Common myeloid progenitor, CD34-positive (primary cell): ENCODE measurements around the gene C1orf21.

Source experiments
- CTCF ChIA-PET: fragments of 350-600 bp; sonication (Branson Sonifier 250); formaldehyde crosslinking; loops from one replicate; lab custom pipeline; 2021; ENCODE audit warnings: antibody characterized with exemption; lab: Charles Lee
- POLR2A ChIA-PET: fragments of 350-600 bp; sonication (Branson Sonifier 250); formaldehyde crosslinking; loops from one replicate; lab custom pipeline; 2021; ENCODE audit warnings: antibody characterized with exemption; lab: Charles Lee
- DNase-seq, 3 donors: peaks; one replicate each; pipeline versions ENCODE4 v3.0.0 to v3.0.0-alpha.2; 2013
- H3K27ac ChIP-seq, 2 experiments: 1 replicate in 1 of 2; 2 replicates in 1 of 2; pipeline ENCODE4 v1.7.0; 2013; ENCODE audit warnings: inconsistent platforms in 2 of 2, low read length in 2 of 2, mild to moderate bottlenecking in 2 of 2, low read depth in 1 of 2, moderate library complexity in 1 of 2; ENCODE audit not compliant: severe bottlenecking in 2 of 2, insufficient read depth in 1 of 2, poor library complexity in 1 of 2
- H3K27me3 ChIP-seq, 5 experiments: replicated peaks in 2 of 5; 1 replicate in 3 of 5; 2 replicates in 2 of 5; pipeline versions ENCODE4 v1.6.1 to v1.7.0; 2013; ENCODE audit warnings: low read length in 4 of 5, mild to moderate bottlenecking in 2 of 5, moderate library complexity in 2 of 5, inconsistent platforms in 1 of 5; ENCODE audit not compliant: insufficient read depth in 5 of 5, control insufficient read depth in 4 of 5
- H3K36me3 ChIP-seq, 4 experiments: 1 replicate in 2 of 4; 2 replicates in 2 of 4; pipeline versions ENCODE4 v1.6.1 to v1.7.0; 2013; ENCODE audit warnings: low read length in 3 of 4, control low read depth in 1 of 4, mild to moderate bottlenecking in 1 of 4; ENCODE audit not compliant: control insufficient read depth in 4 of 4, insufficient read depth in 4 of 4
- H3K4me1 ChIP-seq, 4 experiments: 1 replicate in 3 of 4; 2 replicates in 1 of 4; pipeline versions ENCODE4 v1.6.1 to v1.7.1; 2013; ENCODE audit warnings: low read length in 3 of 4, mild to moderate bottlenecking in 3 of 4, control low read depth in 1 of 4, inconsistent platforms in 1 of 4, moderate library complexity in 1 of 4; ENCODE audit not compliant: control insufficient read depth in 4 of 4, insufficient read depth in 4 of 4; ENCODE audit errors: control extremely low read depth in 1 of 4
- H3K4me3 ChIP-seq, 7 experiments: 1 replicate in 4 of 7; 2 replicates in 3 of 7; pipeline versions ENCODE4 v1.5.1 to v1.7.0; 2013; ENCODE audit warnings: mild to moderate bottlenecking in 7 of 7, low read length in 6 of 7, moderate library complexity in 6 of 7, inconsistent platforms in 2 of 7, low read depth in 2 of 7, control low read depth in 1 of 7; ENCODE audit not compliant: insufficient read depth in 4 of 7, control insufficient read depth in 1 of 7; ENCODE audit errors: extremely low read depth in 1 of 7
- H3K9me3 ChIP-seq, 5 experiments: 1 replicate in 4 of 5; 2 replicates in 1 of 5; pipeline versions ENCODE4 v1.6.1 to v1.7.1; 2013; ENCODE audit warnings: low read length in 4 of 5, mild to moderate bottlenecking in 2 of 5, inconsistent platforms in 1 of 5, low read depth in 1 of 5, moderate library complexity in 1 of 5; ENCODE audit not compliant: control insufficient read depth in 4 of 5, insufficient read depth in 2 of 5; ENCODE audit errors: control extremely low read depth in 1 of 5
- WGBS: methylation state at CpG from one replicate; pipeline ENCODE4 v1.1.5; 2013; ENCODE audit not compliant: insufficient coverage; 5-methylcytosine and 5-hydroxymethylcytosine counted together

C1orf21 gene

GRCh38 chr1:184574588-184574987 lies 187.8 kb downstream of the C1orf21 start:
- no peaks in the 10 kb centered on the region for H3K4me1 ChIP-seq
- H3K4me3 ChIP-seq: no peak overlapping the region
- 97% methylated on average over 4 of the region's 8 CpGs for WGBS
- H3K9me3 ChIP-seq: peaks cover 0 to under 1% (median 0%) of the 10 kb centered on the region in 5 experiments
- H3K36me3 ChIP-seq: peaks cover 0 to 4% (median 0%) of the 10 kb centered on the region in 4 experiments
- ChIA-PET POLR2A (no interaction called here), CTCF (interaction anchor here (1.3 kb wide), 1 partner anchor 12 kb away, joined by 4 read pairs; no protein-coding TSS in a partner anchor)
- no peak overlapping the region for H3K27ac ChIP-seq
- no peaks in the 10 kb centered on the region for H3K27me3 ChIP-seq
- DNase-seq: no peak

GRCh38 chr1:184576822-184577221 lies 190.0 kb downstream of the C1orf21 start:
- H3K4me3 ChIP-seq: no peak overlapping the region
- no peak for DNase-seq
- peaks cover 0 to 9% (median 5%) of the 10 kb centered on the region in 5 experiments for H3K9me3 ChIP-seq
- peaks cover 0 to 4% (median 0%) of the 10 kb centered on the region in 4 experiments for H3K36me3 ChIP-seq
- POLR2A ChIA-PET: no interaction called here
- H3K4me1 ChIP-seq: no peaks in the 10 kb centered on the region
- H3K27ac ChIP-seq: no peak overlapping the region
- CTCF ChIA-PET: interaction anchor here (0.8 kb wide), 1 partner anchor 15 kb away, joined by 3 read pairs; no protein-coding TSS in a partner anchor
- 100% methylated on average over 5 of the region's 6 CpGs for WGBS
- no peaks in the 10 kb centered on the region for H3K27me3 ChIP-seq

GRCh38 chr1:184577319-184577718 lies 190.5 kb downstream of the C1orf21 start:
- CTCF ChIA-PET: interaction anchor here (0.8 kb wide), 1 partner anchor 16 kb away, joined by 3 read pairs; no protein-coding TSS in a partner anchor
- DNase-seq: no peak
- WGBS: 88% methylated on average over 6 of the region's 6 CpGs
- no peak overlapping the region for H3K4me3 ChIP-seq
- no peaks in the 10 kb centered on the region for H3K4me1 ChIP-seq
- peaks cover 0 to 9% (median 5%) of the 10 kb centered on the region in 5 experiments for H3K9me3 ChIP-seq
- POLR2A ChIA-PET: no interaction called here
- no peaks in the 10 kb centered on the region for H3K27me3 ChIP-seq
- H3K36me3 ChIP-seq: peaks cover 0 to 4% (median 0%) of the 10 kb centered on the region in 4 experiments
- no peak overlapping the region for H3K27ac ChIP-seq

- CTCF ChIA-PET: interaction anchor here (1.6 kb wide), 1 partner anchor 14 kb away, joined by 4 read pairs; no protein-coding TSS in a partner anchor
- H3K4me1 ChIP-seq: peaks cover 0 to 9% (median 0%) of the 10 kb centered on the region in 4 experiments
- peaks cover 0 to 12% (median 5%) of the 10 kb centered on the region in 5 experiments for H3K9me3 ChIP-seq
- POLR2A ChIA-PET: no interaction called here
- H3K27ac ChIP-seq: no peak overlapping the region
- no peak overlapping the region for H3K4me3 ChIP-seq
- 100% methylated on average over 1 of the region's 2 CpGs for WGBS
- H3K27me3 ChIP-seq: no peaks in the 10 kb centered on the region
- no peak for DNase-seq
- H3K36me3 ChIP-seq: no peaks in the 10 kb centered on the region
Observed at GRCh38 chr1:184582411-184582810, 195.6 kb downstream of the C1orf21 start.

- Histone ChIP-seq H3K9me3 (peaks cover 0 to 12% (median 5%) of the 10 kb centered on the region in 5 experiments), H3K36me3 (no peaks in the 10 kb centered on the region), H3K4me3 (peak overlapping the region in 1 of 7 experiments; percentile 14), H3K27ac (no peak overlapping the region), H3K27me3 (no peaks in the 10 kb centered on the region), H3K4me1 (peaks cover 0 to 9% (median 0%) of the 10 kb centered on the region in 4 experiments)
- 41% methylated on average over 5 of the region's 5 CpGs for WGBS
- peak; percentile 39 to 75 (median 69) for DNase-seq
- ChIA-PET POLR2A (interaction anchor here (0.7 kb wide), 1 partner anchor 856 kb away, joined by 4 read pairs; no protein-coding TSS in a partner anchor), CTCF (interaction anchor here (1.4 to 1.6 kb wide), 2 partner anchors 12 to 341 kb away, joined by 3 to 4 read pairs; no protein-coding TSS in a partner anchor)
Observed at GRCh38 chr1:184583849-184584248, 197.0 kb downstream of the C1orf21 start.

- POLR2A ChIA-PET: interaction anchor here (0.6 kb wide), 1 partner anchor 164 kb away, joined by 3 read pairs; no protein-coding TSS in a partner anchor
- WGBS: no CpG with 5 or more reads among the region's 3 CpGs
- H3K4me3 ChIP-seq: no peak overlapping the region
- H3K36me3 ChIP-seq: peaks cover 0 to 3% (median 0%) of the 10 kb centered on the region in 4 experiments
- peaks cover 0 to 4% (median 0%) of the 10 kb centered on the region in 5 experiments for H3K9me3 ChIP-seq
- CTCF ChIA-PET: no interaction called here
- H3K27ac ChIP-seq: no peak overlapping the region
- peaks cover 0 to 5% (median 0%) of the 10 kb centered on the region in 4 experiments for H3K4me1 ChIP-seq
- no peaks in the 10 kb centered on the region for H3K27me3 ChIP-seq
- DNase-seq: no peak
Observed at GRCh38 chr1:184588701-184589100, 201.9 kb downstream of the C1orf21 start.

- H3K27me3 ChIP-seq: no peaks in the 10 kb centered on the region
- 74% methylated on average over 4 of the region's 5 CpGs for WGBS
- H3K36me3 ChIP-seq: peaks cover 0 to 3% (median 0%) of the 10 kb centered on the region in 4 experiments
- ChIA-PET CTCF (interaction anchor here (0.9 kb wide), 1 partner anchor 10 kb away, joined by 3 read pairs; no protein-coding TSS in a partner anchor), POLR2A (no interaction called here)
- no peak for DNase-seq
- H3K4me1 ChIP-seq: no peaks in the 10 kb centered on the region
- H3K27ac ChIP-seq: no peak overlapping the region
- H3K4me3 ChIP-seq: no peak overlapping the region
- peaks cover 0 to 4% (median 0%) of the 10 kb centered on the region in 5 experiments for H3K9me3 ChIP-seq
Observed at GRCh38 chr1:184590163-184590750, 203.4 kb downstream of the C1orf21 start.
